Suprapubic skin (tissue), 4 donors: ENCODE measurements around the gene FTCDNL1.

ENCODE experiments used
- EP300 ChIP-seq: sonication (generic); formaldehyde crosslinking; IDR thresholded peaks from one replicate; pipeline ENCODE4 v1.6.1; 2017; ENCODE audit warnings: antibody characterized with exemption
- POLR2A ChIP-seq, 2 donors: fragments of 450-650 bp; IDR thresholded peaks; one replicate each; pipeline ENCODE4 v1.6.1; 2017; ENCODE audit warnings: antibody characterized with exemption in 2 of 2, mild to moderate bottlenecking in 2 of 2, moderate library complexity in 2 of 2
- POLR2AphosphoS5 ChIP-seq, 3 donors: sonication (generic); formaldehyde crosslinking; IDR thresholded peaks; one replicate each; pipeline ENCODE4 v1.6.1; 2017; ENCODE audit warnings: antibody characterized with exemption in 3 of 3
- TF ChIP-seq, protein P1 (sequence below), 2 donors: fragments of 200-600 bp in 1 of 2; fragments of 450-650 bp in 1 of 2; sonication (generic) in 1 of 2; IDR thresholded peaks; one replicate each; pipeline ENCODE4 v1.5.1; 2016 to 2019; ENCODE audit warnings: antibody characterized with exemption in 2 of 2, mild to moderate bottlenecking in 1 of 2, moderate library complexity in 1 of 2

GRCh38 chr2:199818754-199819153, 32.2 kb downstream of the FTCDNL1 start:
- TF ChIP-seq, protein P1, sequence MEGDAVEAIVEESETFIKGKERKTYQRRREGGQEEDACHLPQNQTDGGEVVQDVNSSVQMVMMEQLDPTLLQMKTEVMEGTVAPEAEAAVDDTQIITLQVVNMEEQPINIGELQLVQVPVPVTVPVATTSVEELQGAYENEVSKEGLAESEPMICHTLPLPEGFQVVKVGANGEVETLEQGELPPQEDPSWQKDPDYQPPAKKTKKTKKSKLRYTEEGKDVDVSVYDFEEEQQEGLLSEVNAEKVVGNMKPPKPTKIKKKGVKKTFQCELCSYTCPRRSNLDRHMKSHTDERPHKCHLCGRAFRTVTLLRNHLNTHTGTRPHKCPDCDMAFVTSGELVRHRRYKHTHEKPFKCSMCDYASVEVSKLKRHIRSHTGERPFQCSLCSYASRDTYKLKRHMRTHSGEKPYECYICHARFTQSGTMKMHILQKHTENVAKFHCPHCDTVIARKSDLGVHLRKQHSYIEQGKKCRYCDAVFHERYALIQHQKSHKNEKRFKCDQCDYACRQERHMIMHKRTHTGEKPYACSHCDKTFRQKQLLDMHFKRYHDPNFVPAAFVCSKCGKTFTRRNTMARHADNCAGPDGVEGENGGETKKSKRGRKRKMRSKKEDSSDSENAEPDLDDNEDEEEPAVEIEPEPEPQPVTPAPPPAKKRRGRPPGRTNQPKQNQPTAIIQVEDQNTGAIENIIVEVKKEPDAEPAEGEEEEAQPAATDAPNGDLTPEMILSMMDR (IDR thresholded peaks at IDR 0.05): no peak
- TF ChIP-seq POLR2AphosphoS5 (IDR thresholded peaks at IDR 0.05): no peak
- no peak for TF ChIP-seq EP300
- no peak for TF ChIP-seq POLR2A (IDR thresholded peaks at IDR 0.05)
